NCI-H128 (cell line): Measurements from ENCODE around the gene VWC2L.

ENCODE experiments used
- DNase-seq: peaks from one replicate; lab custom pipeline; 2025; ENCODE audit not compliant: unreplicated experiment; lab: John Stamatoyannopoulos, UW

Gene VWC2L

DNA sequence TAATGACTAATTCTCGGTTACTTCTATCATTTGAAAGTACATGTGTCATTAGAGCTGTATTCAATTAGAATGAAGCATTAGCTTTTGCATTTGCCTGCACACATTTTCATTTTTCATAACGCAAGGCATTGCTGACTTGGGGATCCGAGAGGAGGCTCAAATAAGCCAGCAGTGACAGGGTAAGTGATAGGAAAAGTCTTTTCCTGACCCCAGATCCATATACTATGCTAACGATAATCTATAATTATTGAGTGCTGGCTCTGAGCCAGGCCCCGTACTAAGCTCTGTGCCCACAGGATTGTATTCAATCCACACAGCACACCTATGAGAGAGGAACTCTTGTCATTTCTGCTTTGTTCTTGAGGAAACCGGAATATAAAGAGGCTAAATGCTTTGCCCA, 168.2 kb downstream of the VWC2L start:
- DNase-seq: no peak

DNA sequence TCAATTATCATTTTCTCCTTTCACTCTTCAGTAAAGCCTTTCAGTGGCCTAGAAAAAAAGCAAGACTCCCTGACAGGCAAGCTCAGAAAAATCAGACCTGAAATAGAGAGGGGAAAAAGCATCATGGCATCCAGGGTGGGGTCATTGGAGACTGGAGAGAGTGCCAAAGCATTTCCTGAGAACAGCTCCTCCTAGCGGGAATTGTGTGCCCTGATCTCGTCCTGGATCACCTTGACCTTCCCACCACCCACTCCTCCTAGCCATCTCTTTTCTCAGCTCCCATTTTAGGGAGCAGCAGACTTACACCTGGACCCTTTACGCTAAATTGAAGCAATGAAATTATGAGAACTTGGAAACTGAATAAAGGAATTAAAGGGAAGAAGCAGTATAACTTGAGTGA, 176.6 kb downstream of the VWC2L start:
- no peak for DNase-seq

DNA sequence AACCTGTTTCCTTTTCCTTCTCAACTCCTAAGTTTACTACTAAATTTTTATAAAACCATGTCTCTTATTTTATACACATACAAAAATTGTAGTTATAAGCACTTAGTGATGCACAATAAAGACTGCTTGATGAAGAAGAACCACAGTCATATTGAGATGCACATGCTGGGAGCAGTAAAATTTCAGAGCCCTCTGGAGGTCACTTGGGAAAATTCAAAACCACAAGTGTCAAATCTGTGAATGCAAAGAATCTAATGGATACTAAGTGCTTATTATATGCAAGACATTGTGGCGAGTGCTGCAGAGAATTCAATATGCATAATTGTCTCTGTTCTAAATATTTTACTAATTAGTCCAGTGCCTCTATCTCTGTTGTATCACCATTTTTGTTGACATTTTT, 180.5 kb downstream of the VWC2L start:
- DNase-seq: no peak

DNA sequence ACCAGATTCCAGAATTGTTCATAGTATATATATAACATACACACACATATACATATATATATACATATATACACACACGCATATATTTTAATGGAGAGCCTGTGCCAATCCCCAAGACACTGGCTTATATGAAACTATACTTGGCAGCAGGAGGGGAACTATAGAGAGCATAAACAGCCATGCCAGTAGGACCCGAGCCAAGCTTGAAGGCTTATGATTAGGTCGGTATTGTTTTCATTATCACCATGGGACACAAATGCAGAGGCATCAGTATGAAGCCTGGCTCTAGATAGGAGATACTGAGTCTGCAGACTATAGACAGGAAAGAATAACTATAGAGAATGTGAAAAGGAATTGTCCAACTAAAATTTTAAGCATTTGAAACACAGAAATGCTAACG, 181.2 kb downstream of the VWC2L start:
- no peak for DNase-seq

DNA sequence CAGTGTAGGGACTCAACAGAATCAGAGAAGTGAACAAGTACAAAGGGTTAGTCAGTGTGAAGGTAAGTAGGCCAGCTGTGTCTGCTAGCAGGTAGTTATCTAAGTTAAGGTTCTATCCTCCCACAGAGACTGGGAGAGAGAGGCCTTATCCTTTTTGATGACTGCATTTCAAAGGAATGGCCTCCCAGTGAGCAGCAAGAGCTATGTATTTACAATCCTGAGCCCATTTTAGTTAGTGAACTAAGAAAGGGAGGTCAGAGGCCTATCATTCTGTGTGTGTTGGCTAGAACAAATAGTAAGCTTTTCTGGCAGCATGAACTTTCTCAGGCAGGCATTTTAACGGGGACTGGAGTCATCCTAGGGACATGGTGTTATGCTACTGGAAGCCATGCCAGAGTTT, 182.9 kb downstream of the VWC2L start:
- no peak for DNase-seq

DNA sequence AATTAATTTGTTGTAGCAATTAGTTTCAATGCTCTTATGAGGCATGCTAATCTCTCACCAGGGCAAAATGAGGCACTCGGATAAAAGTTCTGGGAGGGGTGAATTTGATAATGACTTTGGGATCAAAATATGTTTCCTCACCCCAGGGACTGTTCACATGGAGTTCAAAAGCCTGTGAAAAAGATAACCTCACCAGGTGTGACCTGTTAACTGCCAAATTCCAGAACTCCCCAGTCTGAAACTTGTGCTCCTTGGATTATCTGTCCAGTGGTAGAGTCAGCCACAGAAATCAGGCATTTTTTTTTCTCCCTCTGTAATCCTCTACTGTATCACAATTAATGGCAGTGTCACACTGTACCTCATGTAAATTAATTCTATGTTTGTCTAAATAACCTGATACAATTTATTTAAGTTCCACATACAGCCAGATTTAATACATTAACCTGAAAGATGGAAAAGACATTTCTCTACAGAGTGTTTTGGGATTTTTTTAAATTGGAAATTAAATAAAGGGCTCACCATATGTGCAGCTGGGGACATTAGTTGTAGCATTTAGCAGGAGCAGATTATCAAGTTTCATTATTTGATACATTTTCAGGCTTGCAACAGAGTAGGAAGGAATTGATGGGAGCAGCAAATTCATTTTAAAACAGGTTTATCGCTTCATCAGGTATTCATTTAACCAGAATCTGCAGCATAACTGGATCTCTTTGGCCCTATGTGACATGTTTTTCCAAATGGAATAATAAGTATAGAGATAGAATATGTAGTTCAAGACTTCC, 191.2 kb downstream of the VWC2L start:
- no peak for DNase-seq

DNA sequence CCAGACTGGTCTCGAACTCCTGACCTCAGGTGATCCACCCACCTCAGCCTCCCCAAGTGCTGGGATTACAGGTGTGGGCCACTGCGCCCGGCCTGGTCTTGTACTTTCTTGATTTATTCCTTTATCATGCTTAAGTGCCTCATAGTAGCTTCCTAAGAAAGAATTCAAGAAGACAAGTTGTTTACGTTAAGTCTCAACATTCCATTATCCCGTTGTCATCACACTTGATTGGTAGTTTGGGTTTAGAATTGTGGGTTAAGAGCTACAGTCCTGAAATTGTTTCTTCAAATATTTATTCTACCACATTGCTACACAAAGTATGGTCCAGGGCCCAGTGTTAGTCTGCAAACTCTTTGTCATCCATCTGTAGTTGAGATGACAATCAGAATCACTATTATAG, 194.0 kb downstream of the VWC2L start:
- DNase-seq: no peak

DNA sequence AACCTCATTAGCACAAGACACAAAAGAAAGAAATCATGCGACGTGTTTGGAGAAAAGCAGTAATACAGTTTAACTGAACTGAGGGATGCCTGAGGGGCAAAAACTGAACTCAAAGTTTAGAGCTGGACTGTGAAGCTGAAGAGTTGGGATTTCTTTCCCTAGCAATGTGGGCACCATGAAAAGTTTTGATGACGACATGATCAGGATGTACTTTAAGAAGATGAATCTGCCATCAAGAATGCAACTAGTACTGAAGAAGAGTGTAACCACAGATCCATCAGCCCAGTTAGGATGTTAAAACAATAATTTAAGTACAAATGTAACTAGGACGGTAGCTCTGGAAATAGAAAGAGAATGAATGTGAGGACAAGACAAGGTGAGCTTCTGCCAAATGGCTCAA, 196.2 kb downstream of the VWC2L start:
- DNase-seq: no peak

DNA sequence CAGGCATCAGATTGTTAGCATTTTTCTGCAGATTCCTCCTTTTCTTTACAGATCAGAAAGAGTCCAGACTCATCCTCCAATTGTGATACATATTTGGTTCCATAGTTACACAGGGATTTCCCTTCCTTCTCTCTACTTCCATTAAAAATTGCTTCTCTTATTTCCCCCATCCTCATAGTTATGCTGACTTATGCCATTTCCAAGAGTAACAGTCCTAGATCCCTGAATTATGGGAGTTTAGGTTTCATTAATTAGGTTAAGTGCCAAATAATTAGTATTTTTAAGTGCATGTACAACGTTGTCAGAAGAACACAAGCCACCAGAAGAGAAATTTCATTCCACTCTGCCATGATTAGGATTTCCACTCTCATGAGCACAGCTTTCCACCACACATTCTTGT, 200.2 kb downstream of the VWC2L start:
- DNase-seq: no peak

DNA sequence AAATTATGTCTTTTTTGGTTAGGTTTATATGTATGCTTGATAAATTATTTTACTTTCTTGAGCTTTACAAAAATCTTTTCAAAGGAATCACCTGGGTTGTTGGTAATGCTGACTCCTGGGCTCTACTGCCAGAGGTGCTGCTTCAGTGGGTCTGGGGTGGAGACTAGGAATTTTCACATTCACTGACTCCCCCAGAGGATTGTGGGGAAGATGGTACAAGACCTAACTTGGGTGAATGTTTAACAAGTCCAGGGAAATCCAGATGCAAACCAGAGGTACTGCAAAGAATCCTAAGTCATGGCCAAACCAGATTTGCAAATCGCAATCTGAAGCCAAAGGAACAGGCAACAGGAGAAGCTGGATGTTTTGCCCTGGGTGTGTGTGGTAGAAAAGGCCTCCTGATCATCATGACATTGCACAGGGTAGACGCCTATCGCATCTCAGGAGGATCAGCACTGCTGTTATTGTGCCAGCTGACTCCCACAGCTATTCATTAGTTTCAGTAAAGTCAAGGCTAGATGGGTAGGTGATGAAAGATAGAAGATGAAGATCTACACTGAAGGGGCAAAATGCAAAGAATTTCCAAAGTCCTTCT, 213.4 kb downstream of the VWC2L start:
- DNase-seq: no peak

DNA sequence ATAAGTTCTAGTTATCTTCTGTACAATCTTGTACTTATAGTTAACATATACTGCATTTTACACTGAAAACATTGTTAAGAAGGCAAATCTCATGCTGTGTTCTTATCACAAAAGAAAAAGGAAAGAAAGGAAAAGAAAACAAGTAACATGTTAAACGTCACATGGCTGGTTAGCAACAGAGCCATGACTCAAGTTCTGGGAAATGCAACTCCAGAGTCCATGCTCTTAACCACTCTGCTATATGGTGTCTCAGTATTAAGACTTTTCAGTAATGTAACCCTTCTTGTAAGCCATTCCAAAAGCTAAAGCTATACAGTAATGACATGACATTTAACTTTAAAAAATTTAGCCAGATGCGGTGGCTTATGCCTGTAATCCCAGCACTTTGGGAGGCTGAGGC, 217.2 kb downstream of the VWC2L start:
- no peak for DNase-seq
